Measurements from ENCODE around the gene JAG2.

The JAG2 gene

GRCh38 chr14:105097794-105098127 lies 70.8 kb downstream of the JAG2 start:
- POLR2A ChIA-PET: no interaction called here
- Histone ChIP-seq H3K4me3 (ENCODE audit: low read depth, low read length) (no peak overlapping the region), H3K36me3 (ENCODE audit: control insufficient read depth in 2 of 2, insufficient read depth in 1 of 2, low read length in 2 of 2) (no peaks in the 10 kb centered on the region), H3K4me1 (ENCODE audit: control insufficient read depth, insufficient read depth, low read length) (peaks cover 3% of the 10 kb centered on the region), H3K9me3 (ENCODE audit: control insufficient read depth, insufficient read depth, low read depth, low read length) (no peaks in the 10 kb centered on the region), H3K27ac (ENCODE audit: extremely low read depth, low read depth, low read length) (no peak overlapping the region)
- CTCF ChIA-PET: interaction anchor here (1.0 to 1.5 kb wide), 2 partner anchors 8 to 9 kb away, joined by 3 to 5 read pairs; no protein-coding TSS in a partner anchor
- TF ChIP-seq ZNF19 (tag by site-specific recombination; IDR thresholded peaks at IDR 0.05; ENCODE audit: low read depth) (no peak), GLIS1 (tag by site-specific recombination; IDR thresholded peaks at IDR 0.05) (no peak), ZNF624 (tag by site-specific recombination; IDR thresholded peaks at IDR 0.05) (no peak), ZNF530 (tag by site-specific recombination; IDR thresholded peaks at IDR 0.05; ENCODE audit: low read depth) (no peak), ZNF155 (tag by site-specific recombination; IDR thresholded peaks at IDR 0.05) (no peak), ZNF768 (tag by site-specific recombination; IDR thresholded peaks at IDR 0.05) (no peak), ZNF747 (tag by site-specific recombination; IDR thresholded peaks at IDR 0.05) (no peak), ZNF514 (tag by site-specific recombination; IDR thresholded peaks at IDR 0.05) (no peak), ZNF138 (tag by site-specific recombination; IDR thresholded peaks at IDR 0.05; ENCODE audit: borderline replicate concordance) (no peak), ZNF266 (tag by site-specific recombination; IDR thresholded peaks at IDR 0.05; ENCODE audit: low read depth) (no peak), ZNF560 (tag by site-specific recombination; IDR thresholded peaks at IDR 0.05; ENCODE audit: borderline replicate concordance) (no peak), MZF1 (tag by site-specific recombination; IDR thresholded peaks at IDR 0.05; ENCODE audit: borderline replicate concordance) (no peak), ZNF830 (tag by site-specific recombination; IDR thresholded peaks at IDR 0.05; ENCODE audit: low read depth) (no peak), ZFP41 (tag by site-specific recombination; IDR thresholded peaks at IDR 0.05; ENCODE audit: borderline replicate concordance) (no peak), ZNF561 (tag by site-specific recombination; IDR thresholded peaks at IDR 0.05; ENCODE audit: borderline replicate concordance) (no peak), ZEB2 (tag by site-specific recombination; IDR thresholded peaks at IDR 0.05) (no peak)
- TF ChIP-seq, protein P1, sequence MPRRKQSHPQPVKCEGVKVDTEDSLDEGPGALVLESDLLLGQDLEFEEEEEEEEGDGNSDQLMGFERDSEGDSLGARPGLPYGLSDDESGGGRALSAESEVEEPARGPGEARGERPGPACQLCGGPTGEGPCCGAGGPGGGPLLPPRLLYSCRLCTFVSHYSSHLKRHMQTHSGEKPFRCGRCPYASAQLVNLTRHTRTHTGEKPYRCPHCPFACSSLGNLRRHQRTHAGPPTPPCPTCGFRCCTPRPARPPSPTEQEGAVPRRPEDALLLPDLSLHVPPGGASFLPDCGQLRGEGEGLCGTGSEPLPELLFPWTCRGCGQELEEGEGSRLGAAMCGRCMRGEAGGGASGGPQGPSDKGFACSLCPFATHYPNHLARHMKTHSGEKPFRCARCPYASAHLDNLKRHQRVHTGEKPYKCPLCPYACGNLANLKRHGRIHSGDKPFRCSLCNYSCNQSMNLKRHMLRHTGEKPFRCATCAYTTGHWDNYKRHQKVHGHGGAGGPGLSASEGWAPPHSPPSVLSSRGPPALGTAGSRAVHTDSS (tag by site-specific recombination; IDR thresholded peaks at IDR 0.05): no peak
- TF ChIP-seq, protein P2, sequence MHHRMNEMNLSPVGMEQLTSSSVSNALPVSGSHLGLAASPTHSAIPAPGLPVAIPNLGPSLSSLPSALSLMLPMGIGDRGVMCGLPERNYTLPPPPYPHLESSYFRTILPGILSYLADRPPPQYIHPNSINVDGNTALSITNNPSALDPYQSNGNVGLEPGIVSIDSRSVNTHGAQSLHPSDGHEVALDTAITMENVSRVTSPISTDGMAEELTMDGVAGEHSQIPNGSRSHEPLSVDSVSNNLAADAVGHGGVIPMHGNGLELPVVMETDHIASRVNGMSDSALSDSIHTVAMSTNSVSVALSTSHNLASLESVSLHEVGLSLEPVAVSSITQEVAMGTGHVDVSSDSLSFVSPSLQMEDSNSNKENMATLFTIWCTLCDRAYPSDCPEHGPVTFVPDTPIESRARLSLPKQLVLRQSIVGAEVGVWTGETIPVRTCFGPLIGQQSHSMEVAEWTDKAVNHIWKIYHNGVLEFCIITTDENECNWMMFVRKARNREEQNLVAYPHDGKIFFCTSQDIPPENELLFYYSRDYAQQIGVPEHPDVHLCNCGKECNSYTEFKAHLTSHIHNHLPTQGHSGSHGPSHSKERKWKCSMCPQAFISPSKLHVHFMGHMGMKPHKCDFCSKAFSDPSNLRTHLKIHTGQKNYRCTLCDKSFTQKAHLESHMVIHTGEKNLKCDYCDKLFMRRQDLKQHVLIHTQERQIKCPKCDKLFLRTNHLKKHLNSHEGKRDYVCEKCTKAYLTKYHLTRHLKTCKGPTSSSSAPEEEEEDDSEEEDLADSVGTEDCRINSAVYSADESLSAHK (tag by site-specific recombination; IDR thresholded peaks at IDR 0.05): no peak

DNA sequence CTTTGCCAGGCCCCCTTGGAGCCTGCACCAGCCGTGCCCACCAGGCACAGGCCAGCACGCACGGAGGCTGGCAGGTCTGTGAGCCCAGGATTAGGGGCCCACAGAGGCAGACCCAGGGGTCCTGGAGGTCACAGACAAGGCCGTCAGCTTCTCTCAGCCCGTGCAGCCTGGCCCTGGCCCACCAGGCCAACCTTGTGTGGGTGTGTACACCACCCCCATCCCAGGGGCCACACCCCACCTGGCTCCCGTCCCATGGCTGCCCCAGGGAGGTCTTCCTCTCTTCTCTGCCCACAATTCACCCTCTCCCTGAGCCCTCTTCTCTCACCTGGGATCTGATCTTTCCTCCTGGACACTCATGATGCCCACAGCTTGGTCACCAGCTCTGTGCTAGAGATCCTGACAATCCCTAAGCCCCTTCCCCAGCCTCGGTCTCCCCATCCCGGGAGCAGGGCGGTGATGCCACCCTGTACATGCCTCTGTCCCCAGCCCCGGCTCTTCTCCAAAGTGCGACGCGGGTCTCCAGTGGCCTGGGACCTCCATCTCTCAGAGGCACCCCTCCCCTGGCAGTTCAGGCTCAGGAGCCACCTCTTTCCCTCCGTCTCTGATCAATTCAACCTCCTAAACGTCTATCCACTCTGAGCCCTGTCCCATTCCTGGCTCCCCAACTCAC lies 72.2 kb downstream of the JAG2 start:
- Histone ChIP-seq H3K27ac (ENCODE audit: extremely low read depth, low read depth, low read length) (no peak overlapping the region), H3K36me3 (ENCODE audit: control insufficient read depth in 2 of 2, insufficient read depth in 1 of 2, low read length in 2 of 2) (no peaks in the 10 kb centered on the region), H3K4me1 (ENCODE audit: control insufficient read depth, insufficient read depth, low read length) (peaks cover 3% of the 10 kb centered on the region), H3K4me3 (ENCODE audit: low read depth, low read length) (no peak overlapping the region), H3K9me3 (ENCODE audit: control insufficient read depth, insufficient read depth, low read depth, low read length) (no peaks in the 10 kb centered on the region)
- ChIA-PET POLR2A (no interaction called here), CTCF (interaction anchor here (0.7 to 1.0 kb wide), 2 partner anchors 9 to 11 kb away, joined by 3 to 5 read pairs; no protein-coding TSS in a partner anchor)
- TF ChIP-seq GLIS1 (tag by site-specific recombination; IDR thresholded peaks at IDR 0.05): peak; percentile 78
- TF ChIP-seq GLIS2 (tag by site-specific recombination; IDR thresholded peaks at IDR 0.05): peak; percentile 20; the same call in 1 of the 2 replicates
- TF ChIP-seq, protein P3, sequence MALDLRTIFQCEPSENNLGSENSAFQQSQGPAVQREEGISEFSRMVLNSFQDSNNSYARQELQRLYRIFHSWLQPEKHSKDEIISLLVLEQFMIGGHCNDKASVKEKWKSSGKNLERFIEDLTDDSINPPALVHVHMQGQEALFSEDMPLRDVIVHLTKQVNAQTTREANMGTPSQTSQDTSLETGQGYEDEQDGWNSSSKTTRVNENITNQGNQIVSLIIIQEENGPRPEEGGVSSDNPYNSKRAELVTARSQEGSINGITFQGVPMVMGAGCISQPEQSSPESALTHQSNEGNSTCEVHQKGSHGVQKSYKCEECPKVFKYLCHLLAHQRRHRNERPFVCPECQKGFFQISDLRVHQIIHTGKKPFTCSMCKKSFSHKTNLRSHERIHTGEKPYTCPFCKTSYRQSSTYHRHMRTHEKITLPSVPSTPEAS (tag by site-specific recombination; IDR thresholded peaks at IDR 0.05): no peak
- TF ChIP-seq ZNF239 (tag by site-specific recombination; IDR thresholded peaks at IDR 0.05): no peak
